ENCODE measurements around the gene TAGLN. TPM values are rescaled to one million over a fixed set of nuclear protein-coding genes. Genes with fewer than 3 reads are reported as not detected.
"Not testable (repeated sequence)": the region's sequence is repeated elsewhere in the genome, so short reads cannot be mapped to it uniquely, and the experiment has no call there.

The TAGLN gene
- total RNA-seq, 2 experiments from 2014 or later = 8.4 to 9.5 TPM

- no peaks in the 10 kb centered on the region for H3K27me3 Mint-ChIP-seq
- H3K4me3 Mint-ChIP-seq = peak overlapping the region; percentile 99
- Histone ChIP-seq H3K27me3 (ENCODE audit: control insufficient read depth in 1 of 2, insufficient read depth in 2 of 2, low read length in 2 of 2) (no peaks in the 10 kb centered on the region), H3K36me3 (ENCODE audit: insufficient read depth, low read length) (peaks cover 13% of the 10 kb centered on the region), H3K4me1 (ENCODE audit: insufficient read depth, low read length) (peaks cover 32% of the 10 kb centered on the region), H3K4me3 (ENCODE audit: low read length) (no peak overlapping the region), H3K9me3 (ENCODE audit: control insufficient read depth in 1 of 2, insufficient read depth in 1 of 2, low read length in 2 of 2) (no peaks in the 10 kb centered on the region), H3K27ac (ENCODE audit: low read depth in 1 of 2, low read length in 2 of 2) (no peak overlapping the region)
- CTCF ChIA-PET = interaction anchor here (0.8 to 2.2 kb wide), 5 partner anchors 9 to 45 kb away, joined by 3 to 11 read pairs (median 4); no protein-coding TSS in a partner anchor
- peak overlapping the region; percentile 98 for H3K27ac Mint-ChIP-seq
- peaks cover 36% of the 10 kb centered on the region for H3K4me1 Mint-ChIP-seq (ENCODE audit: low read depth)
- intact Hi-C loops (cut with DNase I, micrococcal nuclease) = loop anchor here in 1 of 2 experiments (1.0 kb wide), 1 partner anchor 45 kb away; no protein-coding TSS in a partner anchor
- no peaks in the 10 kb centered on the region for H3K9me3 Mint-ChIP-seq
- peak; percentile 29 to 85 (median 54) for DNase-seq
- H3K36me3 Mint-ChIP-seq (ENCODE audit: low read depth) = peaks cover 23% of the 10 kb centered on the region
- TF ChIP-seq CTCF (IDR thresholded peaks at IDR 0.05) = peak; percentile 54
- ATAC-seq (ENCODE audit: poor library complexity) = peak; percentile 64
- POLR2A ChIA-PET = interaction anchor here (1.4 to 4.9 kb wide), 4 partner anchors 14 to 51 kb away, joined by 5 to 60 read pairs (median 32); partner anchors contain the start of genes PAFAH1B2, PCSK7 and RNF214
These were observed 18.2 kb upstream of the TAGLN start for GRCh38 chr11:117180661-117181585.

- POLR2A ChIA-PET = interaction anchor here (4.8 to 4.9 kb wide), 2 partner anchors 38 to 50 kb away, joined by 46 to 60 read pairs; partner anchors contain the start of genes PAFAH1B2, PCSK7 and RNF214
- H3K27ac ChIP-seq (ENCODE audit: low read depth in 1 of 2, low read length in 2 of 2) = no peak overlapping the region
- no peaks in the 10 kb centered on the region for H3K9me3 ChIP-seq (ENCODE audit: control insufficient read depth in 1 of 2, insufficient read depth in 1 of 2, low read length in 2 of 2)
- intact Hi-C loops (cut with DNase I, micrococcal nuclease) = loop anchor here in 1 of 2 experiments (1.0 kb wide), 1 partner anchor 44 kb away; no protein-coding TSS in a partner anchor
- H3K4me1 Mint-ChIP-seq (ENCODE audit: low read depth) = peaks cover 36% of the 10 kb centered on the region
- H3K27ac Mint-ChIP-seq = peak overlapping the region; percentile 98
- H3K4me3 Mint-ChIP-seq = no peak overlapping the region
- TF ChIP-seq CTCF (IDR thresholded peaks at IDR 0.05) = peak; percentile 12
- ATAC-seq (ENCODE audit: poor library complexity) = no peak
- H3K36me3 Mint-ChIP-seq (ENCODE audit: low read depth) = peaks cover 28% of the 10 kb centered on the region
- no peak overlapping the region for H3K4me3 ChIP-seq (ENCODE audit: low read length)
- no peaks in the 10 kb centered on the region for H3K27me3 Mint-ChIP-seq
- H3K27me3 ChIP-seq (ENCODE audit: control insufficient read depth in 1 of 2, insufficient read depth in 2 of 2, low read length in 2 of 2) = no peaks in the 10 kb centered on the region
- peak in 2 of 14 experiments; percentile 8 to 21 for DNase-seq
- CTCF ChIA-PET = interaction anchor here (1.1 to 2.2 kb wide), 3 partner anchors 10 to 44 kb away, joined by 3 to 11 read pairs (median 5); no protein-coding TSS in a partner anchor
- no peaks in the 10 kb centered on the region for H3K9me3 Mint-ChIP-seq
- peaks cover 32% of the 10 kb centered on the region for H3K4me1 ChIP-seq (ENCODE audit: insufficient read depth, low read length)
- peaks cover 17% of the 10 kb centered on the region for H3K36me3 ChIP-seq (ENCODE audit: insufficient read depth, low read length)
These were observed 17.3 kb upstream of the TAGLN start for GRCh38 chr11:117181586-117182550.

GRCh38 chr11:117182551-117182935 lies 16.6 kb upstream of the TAGLN start:
- H3K4me3 ChIP-seq (ENCODE audit: low read length) = no peak overlapping the region
- TF ChIP-seq CTCF (IDR thresholded peaks at IDR 0.05) = no peak
- ChIA-PET CTCF (no interaction called here), POLR2A (no interaction called here)
- Mint-ChIP-seq H3K9me3 (no peaks in the 10 kb centered on the region), H3K4me3 (no peak overlapping the region), H3K4me1 (ENCODE audit: low read depth) (peaks cover 36% of the 10 kb centered on the region), H3K36me3 (ENCODE audit: low read depth) (peaks cover 34% of the 10 kb centered on the region), H3K27ac (no peak overlapping the region), H3K27me3 (no peaks in the 10 kb centered on the region)
- DNase-seq (peak in 2 of 14 experiments; percentile 13 to 22), ATAC-seq (ENCODE audit: poor library complexity) (no peak)
- H3K36me3 ChIP-seq (ENCODE audit: insufficient read depth, low read length) = peaks cover 23% of the 10 kb centered on the region
- H3K4me1 ChIP-seq (ENCODE audit: insufficient read depth, low read length) = peaks cover 32% of the 10 kb centered on the region
- H3K27me3 ChIP-seq (ENCODE audit: control insufficient read depth in 1 of 2, insufficient read depth in 2 of 2, low read length in 2 of 2) = no peaks in the 10 kb centered on the region
- H3K27ac ChIP-seq (ENCODE audit: low read depth in 1 of 2, low read length in 2 of 2) = no peak overlapping the region
- no peaks in the 10 kb centered on the region for H3K9me3 ChIP-seq (ENCODE audit: control insufficient read depth in 1 of 2, insufficient read depth in 1 of 2, low read length in 2 of 2)
- intact Hi-C loops (cut with DNase I, micrococcal nuclease) = no loop called here

- H3K4me1 Mint-ChIP-seq (ENCODE audit: low read depth) = peaks cover 30% of the 10 kb centered on the region
- H3K9me3 ChIP-seq (ENCODE audit: control insufficient read depth in 1 of 2, insufficient read depth in 1 of 2, low read length in 2 of 2); intact Hi-C loops (cut with DNase I, micrococcal nuclease); H3K9me3 Mint-ChIP-seq; H3K4me3 ChIP-seq (ENCODE audit: low read length); CTCF ChIA-PET; ATAC-seq (ENCODE audit: poor library complexity); H3K27me3 Mint-ChIP-seq; POLR2A ChIA-PET; H3K27me3 ChIP-seq (ENCODE audit: control insufficient read depth in 1 of 2, insufficient read depth in 2 of 2, low read length in 2 of 2); H3K27ac ChIP-seq (ENCODE audit: low read depth in 1 of 2, low read length in 2 of 2); DNase-seq; H3K4me3 Mint-ChIP-seq; H3K27ac Mint-ChIP-seq: not testable (repeated sequence)
- peaks cover 29% of the 10 kb centered on the region for H3K4me1 ChIP-seq (ENCODE audit: insufficient read depth, low read length)
- peaks cover 25% of the 10 kb centered on the region for H3K36me3 ChIP-seq (ENCODE audit: insufficient read depth, low read length)
- H3K36me3 Mint-ChIP-seq (ENCODE audit: low read depth) = peaks cover 40% of the 10 kb centered on the region
These were observed 16.0 kb upstream of the TAGLN start for GRCh38 chr11:117183178-117183577.
